ENCODE measurements around the gene LITAF.

GRCh38 chr16:11582157-11582814, 4.4 kb downstream of the LITAF start:
- TF ChIP-seq CTCF (conservative IDR thresholded peaks at IDR 0.05; ENCODE audit: low read length), result no peak
- TF ChIP-seq EZH2phosphoT487 (IDR thresholded peaks at IDR 0.05; ENCODE audit: borderline replicate concordance), result no peak

Data from Loucy (cell line).